Measurements from ENCODE around the gene CASP3. TPM values are rescaled to one million over a fixed set of nuclear protein-coding genes. Genes with fewer than 3 reads are reported as not detected.
A peak's percentile ranks its signal among the peaks of the same experiment; 100 is the strongest.

CASP3 gene
- total RNA-seq, 5 donors from 2014 or later (not counting 1 experiment from before 2014, with no cell fraction given), result 10.7 to 23.5 (median 19.9) TPM

DNA sequence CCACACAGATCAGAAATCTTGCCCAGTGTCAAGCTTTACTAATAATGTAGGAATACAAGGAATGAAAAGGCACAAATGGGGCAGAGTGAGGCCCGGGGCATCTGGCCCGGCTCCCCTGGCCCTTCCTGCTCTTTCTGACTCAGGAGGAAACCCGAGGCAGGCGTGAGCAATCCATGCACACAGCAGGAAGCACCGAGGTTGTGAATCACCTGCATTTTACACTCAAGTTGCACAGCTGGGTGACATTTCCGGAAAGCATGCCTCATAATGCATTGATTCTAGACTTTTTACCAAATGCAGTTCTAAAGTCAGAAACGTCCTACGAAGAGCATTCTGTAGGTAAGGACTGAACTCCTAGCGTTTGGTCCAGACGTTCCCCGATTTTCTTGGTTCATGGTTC, 39.2 kb upstream of the CASP3 start:
- ATAC-seq (replicated peaks in 1 of 4), result no peak

DNA sequence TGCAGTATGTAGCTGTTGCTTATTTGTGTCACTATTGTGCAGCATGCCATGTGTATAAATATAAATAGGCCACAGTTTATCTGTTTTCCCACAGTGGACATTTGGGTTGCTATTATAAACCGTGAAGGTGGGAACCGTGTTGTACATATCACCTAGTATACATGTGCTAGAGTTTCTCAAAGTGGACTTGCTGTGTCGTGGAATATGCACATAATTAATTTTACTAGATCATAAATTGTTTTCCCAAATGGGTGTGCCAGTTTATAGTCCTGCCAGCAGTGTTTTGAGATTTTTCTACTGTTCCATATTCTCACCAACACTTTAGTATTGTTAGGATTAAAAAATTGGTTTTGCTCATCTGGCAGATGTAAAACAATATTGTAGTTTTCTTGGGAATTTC, 38.8 kb upstream of the CASP3 start:
- Mint-ChIP-seq H3K27ac (no peak overlapping the region), H3K4me3 (no peak overlapping the region), H3K27me3 (no peaks in the 10 kb centered on the region), H3K36me3 (peaks cover 32% of the 10 kb centered on the region), H3K9me3 (no peaks in the 10 kb centered on the region), H3K4me1 (peaks cover 6 to 9% (median 7%) of the 10 kb centered on the region in 3 donors)
- no CpG with 5 or more reads among the region's 3 CpGs for WGBS (ENCODE audit: insufficient coverage)
- DNase-seq (no peak), ATAC-seq (replicated peaks in 1 of 4) (no peak)
- POLR2A ChIA-PET, result no interaction called here
- Histone ChIP-seq H3K27ac (ENCODE audit: low read length) (no peak overlapping the region), H3K9me3 (no peaks in the 10 kb centered on the region), H3K27me3 (replicated peaks in 1 of 2; ENCODE audit: control insufficient read depth in 2 of 2, extremely low read depth in 1 of 2, insufficient read depth in 2 of 2, low read length in 1 of 2) (no peaks in the 10 kb centered on the region), H3K4me3 (ENCODE audit: control insufficient read depth in 1 of 2, extremely low read depth in 1 of 2, low read length in 1 of 2) (no peak overlapping the region), H3K4me1 (ENCODE audit: control insufficient read depth in 1 of 2, extremely low read depth in 1 of 2, insufficient read depth in 2 of 2, low read length in 2 of 2) (no peaks in the 10 kb centered on the region), H3K36me3 (ENCODE audit: control insufficient read depth in 2 of 2, extremely low read depth in 1 of 2, insufficient read depth in 1 of 2, low read length in 1 of 2) (peaks cover 0 to 8% of the 10 kb centered on the region in 2 donors)
- CTCF ChIA-PET, result no interaction called here

More for the DNA sequence above, 39.2 kb upstream of the CASP3 start:
- Mint-ChIP-seq H3K36me3 (peaks cover 36% of the 10 kb centered on the region), H3K4me1 (peaks cover 6 to 9% (median 7%) of the 10 kb centered on the region in 3 donors), H3K27me3 (no peaks in the 10 kb centered on the region), H3K27ac (no peak overlapping the region), H3K9me3 (no peaks in the 10 kb centered on the region), H3K4me3 (no peak overlapping the region)
- no peak overlapping the region for H3K27ac ChIP-seq (ENCODE audit: low read length)
- WGBS (ENCODE audit: insufficient coverage), result 75% methylated on average over 10 of the region's 11 CpGs
- peaks cover 0 to 8% of the 10 kb centered on the region in 2 donors for H3K36me3 ChIP-seq (ENCODE audit: control insufficient read depth in 2 of 2, extremely low read depth in 1 of 2, insufficient read depth in 1 of 2, low read length in 1 of 2)
- no peaks in the 10 kb centered on the region for H3K4me1 ChIP-seq (ENCODE audit: control insufficient read depth in 1 of 2, extremely low read depth in 1 of 2, insufficient read depth in 2 of 2, low read length in 2 of 2)
- H3K27me3 ChIP-seq (replicated peaks in 1 of 2; ENCODE audit: control insufficient read depth in 2 of 2, extremely low read depth in 1 of 2, insufficient read depth in 2 of 2, low read length in 1 of 2), result no peaks in the 10 kb centered on the region
- CTCF ChIA-PET, result no interaction called here
- no peak for DNase-seq
- POLR2A ChIA-PET, result no interaction called here
- no peaks in the 10 kb centered on the region for H3K9me3 ChIP-seq
- no peak overlapping the region for H3K4me3 ChIP-seq (ENCODE audit: control insufficient read depth in 1 of 2, extremely low read depth in 1 of 2, low read length in 1 of 2)

DNA sequence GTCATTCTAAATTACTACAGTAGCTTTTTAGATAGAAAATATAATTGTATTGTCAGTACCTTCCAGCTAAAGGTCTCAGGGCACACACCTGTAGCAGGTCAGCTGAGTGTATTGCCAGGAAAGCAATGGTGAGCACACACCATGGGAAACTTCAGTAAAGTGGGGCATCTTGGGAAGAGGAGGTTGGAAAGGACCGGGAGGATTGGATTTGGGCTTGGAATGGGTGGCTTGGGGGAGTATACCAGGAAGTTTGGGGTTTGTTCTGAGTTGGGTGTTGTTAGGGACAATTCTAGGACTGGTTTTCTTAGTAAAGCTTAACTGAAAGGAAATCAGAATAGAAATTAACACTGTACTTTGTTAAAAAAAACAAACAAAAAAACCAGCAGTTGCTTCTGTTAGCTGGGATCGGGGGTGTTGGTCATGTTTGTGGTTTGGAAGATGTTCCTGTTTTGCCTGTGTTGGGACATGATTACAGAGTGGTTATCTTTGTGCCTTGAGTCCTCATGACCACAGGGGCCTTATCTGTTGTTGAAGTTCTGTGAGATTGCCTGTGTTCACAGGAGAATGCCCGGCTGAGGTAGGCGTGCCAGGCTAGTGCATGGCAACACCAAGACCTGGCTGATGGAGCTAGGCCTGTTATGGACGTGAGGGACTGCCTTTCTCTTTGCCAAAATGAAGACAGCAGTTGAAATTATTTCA, 35.4 kb upstream of the CASP3 start:
- ChIA-PET CTCF (interaction anchor here (0.5 to 0.6 kb wide), 2 partner anchors 219 to 573 kb away, joined by 3 to 5 read pairs; no protein-coding TSS in a partner anchor), POLR2A (no interaction called here)
- DNase-seq (peak in 5 of 35 experiments; percentile 5 to 32 (median 17)), ATAC-seq (replicated peaks in 1 of 4) (no peak)
- Histone ChIP-seq H3K9me3 (no peaks in the 10 kb centered on the region), H3K4me3 (ENCODE audit: control insufficient read depth in 1 of 2, extremely low read depth in 1 of 2, low read length in 1 of 2) (no peak overlapping the region), H3K27me3 (replicated peaks in 1 of 2; ENCODE audit: control insufficient read depth in 2 of 2, extremely low read depth in 1 of 2, insufficient read depth in 2 of 2, low read length in 1 of 2) (no peaks in the 10 kb centered on the region), H3K36me3 (ENCODE audit: control insufficient read depth in 2 of 2, extremely low read depth in 1 of 2, insufficient read depth in 1 of 2, low read length in 1 of 2) (peaks cover 0 to 11% of the 10 kb centered on the region in 2 donors), H3K4me1 (ENCODE audit: control insufficient read depth in 1 of 2, extremely low read depth in 1 of 2, insufficient read depth in 2 of 2, low read length in 2 of 2) (no peaks in the 10 kb centered on the region), H3K27ac (ENCODE audit: low read length) (no peak overlapping the region)
- Mint-ChIP-seq H3K9me3 (no peaks in the 10 kb centered on the region), H3K27me3 (no peaks in the 10 kb centered on the region), H3K36me3 (peaks cover 28% of the 10 kb centered on the region), H3K4me3 (no peak overlapping the region), H3K27ac (no peak overlapping the region), H3K4me1 (peaks cover 6 to 9% (median 7%) of the 10 kb centered on the region in 3 donors)
- 61% methylated on average over 5 of the region's 5 CpGs for WGBS (ENCODE audit: insufficient coverage)

DNA sequence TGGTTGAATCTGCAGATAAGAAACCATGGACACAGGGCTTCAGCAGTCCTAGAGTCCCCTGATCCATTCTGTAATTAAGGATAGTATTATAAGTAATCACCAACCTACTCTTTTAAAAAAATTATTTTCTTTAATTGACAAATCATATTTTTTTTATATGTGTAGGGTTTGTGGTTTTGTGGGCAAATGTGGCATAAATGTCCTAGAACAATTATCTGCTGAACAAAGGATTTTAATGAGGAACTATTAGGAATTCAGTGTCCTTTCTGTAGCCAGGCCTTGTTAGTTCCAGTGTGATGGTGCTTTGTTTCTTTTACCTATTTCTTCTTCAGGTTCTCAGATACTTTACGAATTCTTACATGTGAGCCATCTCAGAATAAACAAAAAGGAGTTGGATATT, 32.7 kb upstream of the CASP3 start:
- Mint-ChIP-seq H3K9me3 (no peaks in the 10 kb centered on the region), H3K36me3 (peaks cover 23% of the 10 kb centered on the region), H3K27ac (no peak overlapping the region), H3K4me3 (no peak overlapping the region), H3K4me1 (peaks cover 4 to 9% (median 6%) of the 10 kb centered on the region in 3 donors), H3K27me3 (no peaks in the 10 kb centered on the region)
- ATAC-seq (replicated peaks in 1 of 4), result no peak
- DNase-seq, result no peak
- POLR2A ChIA-PET, result no interaction called here
- H3K9me3 ChIP-seq, result no peaks in the 10 kb centered on the region
- CTCF ChIA-PET, result no interaction called here
- peaks cover 0 to 10% of the 10 kb centered on the region in 2 donors for H3K36me3 ChIP-seq (ENCODE audit: control insufficient read depth in 2 of 2, extremely low read depth in 1 of 2, insufficient read depth in 1 of 2, low read length in 1 of 2)
- H3K4me1 ChIP-seq (ENCODE audit: control insufficient read depth in 1 of 2, extremely low read depth in 1 of 2, insufficient read depth in 2 of 2, low read length in 2 of 2), result no peaks in the 10 kb centered on the region
- no CpG with 5 or more reads among the region's 1 CpG for WGBS (ENCODE audit: insufficient coverage)
- H3K4me3 ChIP-seq (ENCODE audit: control insufficient read depth in 1 of 2, extremely low read depth in 1 of 2, low read length in 1 of 2), result no peak overlapping the region
- H3K27ac ChIP-seq (ENCODE audit: low read length), result no peak overlapping the region
- no peaks in the 10 kb centered on the region for H3K27me3 ChIP-seq (replicated peaks in 1 of 2; ENCODE audit: control insufficient read depth in 2 of 2, extremely low read depth in 1 of 2, insufficient read depth in 2 of 2, low read length in 1 of 2)

DNA sequence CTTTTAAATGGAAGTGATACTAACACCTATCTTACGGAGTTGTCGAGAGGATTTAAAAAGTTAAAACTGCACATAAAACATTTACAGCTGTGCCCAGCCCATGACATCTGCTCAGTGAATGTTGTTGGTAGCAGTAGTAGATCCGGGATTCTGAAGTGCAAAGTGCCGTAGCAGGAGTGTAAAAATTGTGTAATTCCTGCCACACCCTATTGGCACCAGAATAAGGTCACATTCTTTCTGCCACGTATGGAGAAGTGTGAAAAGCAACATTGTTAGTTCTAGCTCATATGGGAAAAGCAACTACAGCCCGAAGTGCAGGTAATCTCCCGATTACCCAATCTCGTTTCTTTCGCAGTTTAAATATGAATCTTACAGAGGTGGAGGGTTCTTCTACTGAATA, 31.5 kb upstream of the CASP3 start:
- Mint-ChIP-seq H3K4me1 (peaks cover 4 to 9% (median 6%) of the 10 kb centered on the region in 3 donors), H3K9me3 (no peaks in the 10 kb centered on the region), H3K36me3 (peaks cover 16% of the 10 kb centered on the region), H3K27me3 (no peaks in the 10 kb centered on the region), H3K4me3 (no peak overlapping the region), H3K27ac (no peak overlapping the region)
- Histone ChIP-seq H3K4me3 (ENCODE audit: control insufficient read depth in 1 of 2, extremely low read depth in 1 of 2, low read length in 1 of 2) (no peak overlapping the region), H3K4me1 (ENCODE audit: control insufficient read depth in 1 of 2, extremely low read depth in 1 of 2, insufficient read depth in 2 of 2, low read length in 2 of 2) (no peaks in the 10 kb centered on the region), H3K27me3 (replicated peaks in 1 of 2; ENCODE audit: control insufficient read depth in 2 of 2, extremely low read depth in 1 of 2, insufficient read depth in 2 of 2, low read length in 1 of 2) (no peaks in the 10 kb centered on the region), H3K9me3 (no peaks in the 10 kb centered on the region), H3K36me3 (ENCODE audit: control insufficient read depth in 2 of 2, extremely low read depth in 1 of 2, insufficient read depth in 1 of 2, low read length in 1 of 2) (peaks cover 0 to 3% of the 10 kb centered on the region in 2 donors), H3K27ac (ENCODE audit: low read length) (no peak overlapping the region)
- POLR2A ChIA-PET, result no interaction called here
- ATAC-seq (replicated peaks in 1 of 4) (no peak), DNase-seq (no peak)
- CTCF ChIA-PET, result no interaction called here
- no CpG with 5 or more reads among the region's 9 CpGs for WGBS (ENCODE audit: insufficient coverage)

DNA sequence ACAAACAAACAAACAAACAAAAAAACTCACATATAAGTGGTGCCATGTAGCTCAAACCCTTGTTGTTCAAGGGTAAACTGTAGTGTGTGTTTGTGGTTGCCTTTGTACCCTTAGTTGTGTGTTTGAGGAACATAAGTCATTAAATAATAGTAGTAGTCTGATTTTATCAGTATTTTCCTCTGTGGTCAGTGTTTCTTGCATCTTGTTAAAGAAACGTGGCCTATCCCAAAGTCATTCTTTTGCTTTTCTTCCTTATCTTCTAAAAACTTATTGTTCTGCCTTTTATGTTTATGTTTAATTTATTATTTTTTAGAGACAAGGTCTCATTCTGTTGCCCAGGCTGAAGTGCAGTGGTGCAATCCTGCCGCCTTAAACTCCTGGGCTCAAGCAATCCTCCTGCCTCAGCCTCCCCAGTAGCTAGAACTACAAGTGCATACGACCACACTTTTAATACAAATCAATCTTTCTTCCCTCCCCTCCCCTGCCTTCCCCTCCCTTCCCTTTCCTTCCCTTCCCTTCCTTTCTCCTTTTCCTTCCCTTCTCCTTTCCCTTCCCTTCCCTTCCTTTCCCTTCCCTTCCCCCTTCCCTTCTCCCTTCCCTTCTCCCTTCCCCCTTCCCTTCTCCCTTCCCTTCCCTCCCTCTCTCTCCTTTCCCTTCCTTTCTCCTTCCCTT, 26.7 kb upstream of the CASP3 start:
- no peaks in the 10 kb centered on the region for H3K9me3 Mint-ChIP-seq

More for the DNA sequence above, 26.7 kb upstream of the CASP3 start:
- H3K36me3 Mint-ChIP-seq, result peaks cover 33% of the 10 kb centered on the region
- ChIA-PET POLR2A (no interaction called here), CTCF (no interaction called here)
- no peaks in the 10 kb centered on the region for H3K4me1 Mint-ChIP-seq
- DNase-seq (no peak), ATAC-seq (replicated peaks in 1 of 4) (no peak)
- no peaks in the 10 kb centered on the region for H3K27me3 Mint-ChIP-seq
- Histone ChIP-seq H3K4me1 (ENCODE audit: control insufficient read depth in 1 of 2, extremely low read depth in 1 of 2, insufficient read depth in 2 of 2, low read length in 2 of 2) (no peaks in the 10 kb centered on the region), H3K27me3 (replicated peaks in 1 of 2; ENCODE audit: control insufficient read depth in 2 of 2, extremely low read depth in 1 of 2, insufficient read depth in 2 of 2, low read length in 1 of 2) (no peaks in the 10 kb centered on the region), H3K36me3 (ENCODE audit: control insufficient read depth in 2 of 2, extremely low read depth in 1 of 2, insufficient read depth in 1 of 2, low read length in 1 of 2) (peaks cover 4 to 14% of the 10 kb centered on the region in 2 donors), H3K4me3 (ENCODE audit: control insufficient read depth in 1 of 2, extremely low read depth in 1 of 2, low read length in 1 of 2) (no peak overlapping the region), H3K27ac (ENCODE audit: low read length) (no peak overlapping the region), H3K9me3 (no peaks in the 10 kb centered on the region)
- WGBS (ENCODE audit: insufficient coverage), result 92% methylated on average over 2 of the region's 3 CpGs
- H3K4me3 Mint-ChIP-seq, result no peak overlapping the region
- no peak overlapping the region for H3K27ac Mint-ChIP-seq

Measured in T-cell (primary cell).